Liver (tissue), 9 donors: Measurements from ENCODE around the gene PPP1R9A. TPM values are rescaled to one million over a fixed set of nuclear protein-coding genes. Genes with fewer than 3 reads are reported as not detected.

ENCODE experiments used
- DNase-seq: peaks from one replicate; pipeline ENCODE4 v3.0.0-alpha.2; 2017; ENCODE audit warnings: low spot score
- H3K27ac ChIP-seq, 2 donors: one replicate each; pipeline ENCODE4 v1.7.0; 2013; ENCODE audit warnings: inconsistent platforms in 2 of 2, low read length in 2 of 2, control low read depth in 1 of 2, low read depth in 1 of 2, mild to moderate bottlenecking in 1 of 2
- H3K27me3 ChIP-seq, 4 donors: one replicate each; pipeline versions ENCODE4 v1.6.1 to v1.7.0; 2013; ENCODE audit warnings: low read length in 3 of 4, inconsistent platforms in 1 of 4, mild to moderate bottlenecking in 1 of 4, moderate library complexity in 1 of 4; ENCODE audit not compliant: control insufficient read depth in 4 of 4, insufficient read depth in 4 of 4
- H3K36me3 ChIP-seq, 4 donors: one replicate each; pipeline versions ENCODE4 v1.6.1 to v1.7.0; 2013; ENCODE audit warnings: low read length in 3 of 4, mild to moderate bottlenecking in 3 of 4, low read depth in 1 of 4, moderate library complexity in 1 of 4; ENCODE audit not compliant: control insufficient read depth in 4 of 4, insufficient read depth in 3 of 4
- H3K4me1 ChIP-seq, 4 donors: one replicate each; pipeline versions ENCODE4 v1.6.1 to v1.7.0; 2013; ENCODE audit warnings: low read length in 3 of 4, mild to moderate bottlenecking in 3 of 4, moderate library complexity in 1 of 4; ENCODE audit not compliant: control insufficient read depth in 4 of 4, insufficient read depth in 4 of 4
- H3K4me3 ChIP-seq, 3 donors: one replicate each; pipeline versions ENCODE4 v1.6.1 to v1.7.0; 2013; ENCODE audit warnings: low read length in 3 of 3, control low read depth in 1 of 3, low read depth in 1 of 3, mild to moderate bottlenecking in 1 of 3
- H3K9ac ChIP-seq, 2 donors: one replicate each; pipeline ENCODE4 v1.7.0; 2013; ENCODE audit warnings: low read length in 2 of 2, mild to moderate bottlenecking in 2 of 2, moderate library complexity in 2 of 2, control low read depth in 1 of 2, low read depth in 1 of 2
- H3K9me3 ChIP-seq, 4 donors: one replicate each; pipeline versions ENCODE4 v1.6.1 to v1.7.0; 2013; ENCODE audit warnings: low read length in 3 of 4; ENCODE audit not compliant: control insufficient read depth in 4 of 4
- ATF3 ChIP-seq: IDR thresholded peaks from 2 replicates; pipeline ENCODE4 v1.6.1; 2016; ENCODE audit warnings: antibody characterized with exemption
- FOXA2 ChIP-seq: IDR thresholded peaks from 2 replicates; pipeline ENCODE4 v1.6.1; 2016; ENCODE audit warnings: antibody characterized with exemption
- HNF4G ChIP-seq: IDR thresholded peaks from 2 replicates; pipeline ENCODE4 v1.6.1; 2016; ENCODE audit warnings: antibody characterized with exemption
- NR2F2 ChIP-seq: IDR thresholded peaks from 2 replicates; pipeline ENCODE4 v1.6.1; 2016; ENCODE audit warnings: antibody characterized with exemption
- RAD21 ChIP-seq, 2 donors: IDR thresholded peaks; 2 replicates each; pipeline ENCODE4 v1.6.1; 2016; ENCODE audit warnings: antibody characterized with exemption in 2 of 2, mild to moderate bottlenecking in 2 of 2
- REST ChIP-seq: IDR thresholded peaks from 2 replicates; pipeline ENCODE4 v1.6.1; 2016; ENCODE audit warnings: antibody characterized with exemption, mild to moderate bottlenecking
- RXRA ChIP-seq, 2 donors: IDR thresholded peaks; 2 replicates each; pipeline ENCODE4 v1.6.1; 2017 to 2018; ENCODE audit warnings: antibody characterized with exemption in 2 of 2, mild to moderate bottlenecking in 1 of 2
- SP1 ChIP-seq: IDR thresholded peaks from 2 replicates; pipeline ENCODE4 v1.6.1; 2018; ENCODE audit warnings: antibody characterized with exemption, mild to moderate bottlenecking
- TAF1 ChIP-seq: conservative IDR thresholded peaks from 2 replicates; pipeline ENCODE4 v1.6.1; 2016; ENCODE audit warnings: antibody characterized with exemption, mild to moderate bottlenecking
- YY1 ChIP-seq: IDR thresholded peaks from 2 replicates; pipeline ENCODE4 v1.6.1; 2016; ENCODE audit warnings: antibody characterized with exemption, mild to moderate bottlenecking
- ZBTB33 ChIP-seq: IDR thresholded peaks from 2 replicates; pipeline ENCODE4 v1.6.1; 2016; ENCODE audit warnings: antibody characterized with exemption
- WGBS: extraction: QIAGEN DNeasy Blood & Tissue Kit; methylation state at CpG from one replicate; pipeline ENCODE4 v1.1.7; 2013; 5-methylcytosine and 5-hydroxymethylcytosine counted together
- polyA plus RNA-seq, 2 donors: library from polyadenylated mRNA; stranded (reverse) in 1 of 2; unstranded in 1 of 2; fragments of 200-250 nt in 1 of 2; fragments of >200 nt in 1 of 2; fragmentation: Nextera tagmentation in 1 of 2; extraction: Ambion mirVana in 1 of 2; gene quantifications; one replicate each; pipeline versions ENCODE4 v1.2.1 to v1.2.3, GENCODE V29; 2013 to 2015
- total RNA-seq, 2 donors: library from RNA; depleted of rRNA; stranded (reverse); fragments of >200 nt; gene quantifications; one replicate each; pipeline ENCODE4 v1.2.3, GENCODE V29; 2014
- donor health status: healthy.
- donor health status: healthy.
- donor health status: healthy.
- donor health status: healthy.
- donor health status: healthy.

PPP1R9A gene
- total and polyA plus RNA-seq, 4 donors: 0.17 to 5.4 (median 2.7) TPM

GRCh38 chr7:95172420-95172819, 265.0 kb downstream of the PPP1R9A start:
- no peak for TF ChIP-seq RAD21 (IDR thresholded peaks at IDR 0.05)
- TF ChIP-seq FOXA2: no peak
- TF ChIP-seq REST: no peak
- TF ChIP-seq SP1: no peak
- WGBS: 88% methylated on average over 1 of the region's 1 CpG
- Histone ChIP-seq H3K4me1 (no peaks in the 10 kb centered on the region), H3K9ac (no peak overlapping the region), H3K9me3 (peaks cover 0 to 3% (median 0%) of the 10 kb centered on the region in 4 donors), H3K4me3 (no peak overlapping the region), H3K36me3 (no peaks in the 10 kb centered on the region), H3K27ac (no peak overlapping the region), H3K27me3 (no peaks in the 10 kb centered on the region)
- DNase-seq: no peak

GRCh38 chr7:95190515-95190914, 283.1 kb downstream of the PPP1R9A start:
- H3K27me3 ChIP-seq: no peaks in the 10 kb centered on the region
- WGBS: 90% methylated on average over 3 of the region's 3 CpGs
- no peaks in the 10 kb centered on the region for H3K36me3 ChIP-seq
- no peak for TF ChIP-seq NR2F2
- TF ChIP-seq HNF4G: no peak
- peak; percentile 6 to 22 for TF ChIP-seq RAD21 (IDR thresholded peaks at IDR 0.05)
- no peak for TF ChIP-seq ATF3
- no peak for TF ChIP-seq RXRA (IDR thresholded peaks at IDR 0.05)
- TF ChIP-seq YY1: no peak
- no peak overlapping the region for H3K27ac ChIP-seq
- no peak overlapping the region for H3K9ac ChIP-seq
- H3K9me3 ChIP-seq: no peaks in the 10 kb centered on the region
- H3K4me3 ChIP-seq: no peak overlapping the region
- no peak for DNase-seq
- no peaks in the 10 kb centered on the region for H3K4me1 ChIP-seq

GRCh38 chr7:95191795-95192194, 284.4 kb downstream of the PPP1R9A start:
- DNase-seq: no peak
- no peaks in the 10 kb centered on the region for H3K9me3 ChIP-seq
- no peaks in the 10 kb centered on the region for H3K27me3 ChIP-seq
- no peak overlapping the region for H3K27ac ChIP-seq
- no peak overlapping the region for H3K9ac ChIP-seq
- no peaks in the 10 kb centered on the region for H3K36me3 ChIP-seq
- H3K4me3 ChIP-seq: no peak overlapping the region
- no peak for TF ChIP-seq TAF1
- no peak for TF ChIP-seq ZBTB33
- no peaks in the 10 kb centered on the region for H3K4me1 ChIP-seq
